Astrocyte (in vitro differentiated cells and primary cell): ENCODE results near the gene PLGRKT. TPM values are rescaled to one million over a fixed set of nuclear protein-coding genes. Genes with fewer than 3 reads are reported as not detected.

ENCODE experiments used
- DNase-seq: peaks from one replicate; pipeline ENCODE4 v3.0.0-alpha.2; 2010; ENCODE audit warnings: low read depth
- FAIRE-seq: peaks from 2 replicates; lab custom pipeline; 2011; peaks lifted over from hg19 to GRCh38; lab: Jason Lieb, UNC
- H2AFZ ChIP-seq: 2 replicates; pipeline ENCODE4 v1.6.0; 2012; ENCODE audit warnings: low read depth, low read length, inconsistent platforms
- H3K27ac ChIP-seq: 2 replicates; pipeline ENCODE4 v1.5.1; 2011; ENCODE audit warnings: low read depth, low read length, inconsistent platforms
- H3K27me3 ChIP-seq: 2 replicates; pipeline ENCODE4 v1.6.0; 2011; ENCODE audit warnings: low read length, inconsistent platforms; ENCODE audit not compliant: insufficient read depth
- H3K36me3 ChIP-seq: 2 replicates; pipeline ENCODE4 v1.5.1; 2011; ENCODE audit warnings: low read length, inconsistent platforms; ENCODE audit not compliant: insufficient read depth
- H3K4me1 ChIP-seq: 2 replicates; pipeline ENCODE4 v1.5.1; 2011; ENCODE audit warnings: low read length, inconsistent platforms; ENCODE audit not compliant: insufficient read depth
- H3K4me2 ChIP-seq: 2 replicates; pipeline ENCODE4 v1.6.0; 2012; ENCODE audit warnings: low read length, inconsistent platforms
- H3K4me3 ChIP-seq: 2 replicates; pipeline ENCODE4 v1.5.1; 2011; ENCODE audit warnings: low read depth, mild to moderate bottlenecking, low read length, inconsistent platforms; ENCODE audit not compliant: insufficient read depth
- H3K79me2 ChIP-seq: 2 replicates; pipeline ENCODE4 v1.6.0; 2012; ENCODE audit warnings: mild to moderate bottlenecking, low read length, inconsistent platforms; ENCODE audit not compliant: insufficient read depth
- H3K9ac ChIP-seq: 2 replicates; pipeline ENCODE4 v1.6.0; 2012; ENCODE audit warnings: mild to moderate bottlenecking, low read length, inconsistent platforms
- H3K9me3 ChIP-seq: 2 replicates; pipeline ENCODE4 v1.5.1; 2012; ENCODE audit warnings: low read depth, mild to moderate bottlenecking, low read length, inconsistent platforms; ENCODE audit not compliant: insufficient read depth
- H4K20me1 ChIP-seq: 2 replicates; pipeline ENCODE4 v1.6.0; 2012; ENCODE audit warnings: low read length, inconsistent platforms; ENCODE audit not compliant: insufficient read depth
- H3K27ac Mint-ChIP-seq: one replicate; pipeline ENCODE4 v1.8.0; 2021; ENCODE audit warnings: mild to moderate bottlenecking, mixed read lengths; ENCODE audit not compliant: unreplicated experiment
- H3K27me3 Mint-ChIP-seq: one replicate; pipeline ENCODE4 v1.8.0; 2021; ENCODE audit warnings: low read depth, mixed read lengths; ENCODE audit not compliant: unreplicated experiment
- H3K36me3 Mint-ChIP-seq: one replicate; pipeline ENCODE4 v1.8.0; 2021; ENCODE audit warnings: low read depth, mixed read lengths; ENCODE audit not compliant: unreplicated experiment
- H3K4me1 Mint-ChIP-seq: one replicate; pipeline ENCODE4 v1.8.0; 2021; ENCODE audit warnings: low read depth, mixed read lengths; ENCODE audit not compliant: unreplicated experiment
- H3K4me3 Mint-ChIP-seq: one replicate; pipeline ENCODE4 v1.8.0; 2021; ENCODE audit warnings: mild to moderate bottlenecking, moderate library complexity, mixed read lengths; ENCODE audit not compliant: unreplicated experiment
- H3K9me3 Mint-ChIP-seq: one replicate; pipeline ENCODE4 v1.8.0; 2021; ENCODE audit warnings: mild to moderate bottlenecking, mixed read lengths; ENCODE audit not compliant: unreplicated experiment
- CTCF ChIP-seq: IDR thresholded peaks from 2 replicates; pipeline ENCODE4 v1.5.1; 2011; ENCODE audit warnings: low read depth, mild to moderate bottlenecking, inconsistent platforms, low read length, moderate library complexity; ENCODE audit not compliant: insufficient read depth
- EZH2 ChIP-seq: IDR thresholded peaks from 2 replicates; pipeline ENCODE4 v1.6.1; 2012; ENCODE audit warnings: mild to moderate bottlenecking, low read length, inconsistent platforms; ENCODE audit not compliant: insufficient read depth
- total RNA-seq: library from RNA; stranded (reverse); gene quantifications from 2 replicates; pipeline ENCODE4 v1.2.1, GENCODE V29; 2021

Gene PLGRKT
- total RNA-seq, 1 donor from 2014 or later: 10.6 TPM

GRCh38 chr9:5470816-5471215 is 33.1 kb upstream of the PLGRKT start:
- Mint-ChIP-seq H3K27ac (no peak overlapping the region), H3K4me1 (no peaks in the 10 kb centered on the region), H3K9me3 (no peaks in the 10 kb centered on the region), H3K4me3 (no peak overlapping the region), H3K36me3 (peaks cover 14% of the 10 kb centered on the region), H3K27me3 (no peaks in the 10 kb centered on the region)
- DNase-seq (no peak), FAIRE-seq (no peak)
- H4K20me1 ChIP-seq: no peaks in the 10 kb centered on the region
- TF ChIP-seq EZH2 (no peak), CTCF (no peak)
- no peaks in the 10 kb centered on the region for H3K79me2 ChIP-seq
- H3K9me3 ChIP-seq: no peaks in the 10 kb centered on the region
- H2AFZ ChIP-seq: no peak overlapping the region
- H3K27me3 ChIP-seq: no peaks in the 10 kb centered on the region
- H3K4me1 ChIP-seq: no peaks in the 10 kb centered on the region
- H3K4me2 ChIP-seq: no peak overlapping the region
- H3K4me3 ChIP-seq: no peak overlapping the region
- no peak overlapping the region for H3K27ac ChIP-seq
- H3K9ac ChIP-seq: no peak overlapping the region
- peaks cover 20% of the 10 kb centered on the region for H3K36me3 ChIP-seq

GRCh38 chr9:5470122-5470521 is 32.4 kb upstream of the PLGRKT start:
- no peaks in the 10 kb centered on the region for H3K9me3 Mint-ChIP-seq
- FAIRE-seq (no peak), DNase-seq (no peak)
- no peaks in the 10 kb centered on the region for H3K4me1 Mint-ChIP-seq
- H3K36me3 Mint-ChIP-seq: peaks cover 14% of the 10 kb centered on the region
- Histone ChIP-seq H3K79me2 (no peaks in the 10 kb centered on the region), H4K20me1 (no peaks in the 10 kb centered on the region), H3K4me1 (no peaks in the 10 kb centered on the region), H3K4me3 (no peak overlapping the region), H3K27ac (no peak overlapping the region), H2AFZ (no peak overlapping the region), H3K27me3 (no peaks in the 10 kb centered on the region), H3K9me3 (no peaks in the 10 kb centered on the region), H3K9ac (no peak overlapping the region), H3K4me2 (no peak overlapping the region), H3K36me3 (peaks cover 27% of the 10 kb centered on the region)
- no peak overlapping the region for H3K27ac Mint-ChIP-seq
- H3K27me3 Mint-ChIP-seq: no peaks in the 10 kb centered on the region
- TF ChIP-seq CTCF: no peak
- no peak for TF ChIP-seq EZH2
- H3K4me3 Mint-ChIP-seq: no peak overlapping the region

GRCh38 chr9:5468850-5469249 is 31.1 kb upstream of the PLGRKT start:
- H3K79me2 ChIP-seq: no peaks in the 10 kb centered on the region
- TF ChIP-seq EZH2: no peak
- no peak overlapping the region for H3K9ac ChIP-seq
- H3K27ac ChIP-seq: no peak overlapping the region
- FAIRE-seq: no peak
- no peak overlapping the region for H3K4me3 Mint-ChIP-seq
- no peak overlapping the region for H3K4me2 ChIP-seq
- H3K4me1 Mint-ChIP-seq: no peaks in the 10 kb centered on the region
- H2AFZ ChIP-seq: no peak overlapping the region
- H3K27ac Mint-ChIP-seq: no peak overlapping the region
- H3K9me3 Mint-ChIP-seq: no peaks in the 10 kb centered on the region
- no peaks in the 10 kb centered on the region for H3K27me3 Mint-ChIP-seq
- H3K4me1 ChIP-seq: no peaks in the 10 kb centered on the region
- no peak overlapping the region for H3K4me3 ChIP-seq
- no peaks in the 10 kb centered on the region for H3K9me3 ChIP-seq
- no peak for DNase-seq
- peaks cover 16% of the 10 kb centered on the region for H3K36me3 Mint-ChIP-seq
- H3K27me3 ChIP-seq: no peaks in the 10 kb centered on the region
- H3K36me3 ChIP-seq: peaks cover 32% of the 10 kb centered on the region
- no peaks in the 10 kb centered on the region for H4K20me1 ChIP-seq
